GM23248 (cell line): ENCODE measurements around the gene IFT57. TPM values are rescaled to one million over a fixed set of nuclear protein-coding genes. Genes with fewer than 3 reads are reported as not detected.
A peak's percentile ranks its signal among the peaks of the same experiment; 100 is the strongest.

ENCODE experiments used
- DNase-seq: peaks from one replicate; pipeline ENCODE4 v3.0.0-alpha.2; 2015
- H2AFZ ChIP-seq: fragments of 200-600 bp; sonication (generic); 2 replicates; pipeline ENCODE4 v1.6.1; 2016; ENCODE audit warnings: antibody characterized with exemption
- H3F3A ChIP-seq: fragments of 200-600 bp; sonication (generic); 2 replicates; pipeline ENCODE4 v1.6.1; 2016; ENCODE audit warnings: mild to moderate bottlenecking, antibody characterized with exemption, mixed run types; ENCODE audit not compliant: insufficient read depth
- H3K27ac ChIP-seq: fragments of 200-600 bp; sonication (generic); 2 replicates; pipeline ENCODE4 v1.5.1; 2016; ENCODE audit warnings: mild to moderate bottlenecking
- H3K27me3 ChIP-seq: fragments of 200-600 bp; sonication (generic); replicated peaks from 2 replicates; pipeline ENCODE4 v1.6.1; 2016; ENCODE audit warnings: mild to moderate bottlenecking; ENCODE audit not compliant: insufficient read depth
- H3K36me3 ChIP-seq: fragments of 200-600 bp; sonication (generic); 2 replicates; pipeline ENCODE4 v1.6.1; 2016; ENCODE audit warnings: low read depth, mild to moderate bottlenecking
- H3K4me1 ChIP-seq: fragments of 200-600 bp; sonication (generic); 2 replicates; pipeline ENCODE4 v1.6.1; 2016; ENCODE audit warnings: mild to moderate bottlenecking; ENCODE audit not compliant: insufficient read depth
- H3K4me2 ChIP-seq: fragments of 200-600 bp; sonication (generic); one replicate; pipeline ENCODE4 v1.6.1; 2016; ENCODE audit warnings: mild to moderate bottlenecking; ENCODE audit not compliant: unreplicated experiment
- H3K4me3 ChIP-seq: fragments of 200-600 bp; sonication (generic); 2 replicates; pipeline ENCODE4 v1.5.1; 2016; ENCODE audit warnings: mild to moderate bottlenecking
- H3K79me2 ChIP-seq: fragments of 200-600 bp; sonication (generic); 2 replicates; pipeline ENCODE4 v1.6.1; 2016; ENCODE audit warnings: mild to moderate bottlenecking; ENCODE audit not compliant: insufficient read depth
- H3K9ac ChIP-seq: fragments of 200-600 bp; sonication (generic); 2 replicates; pipeline ENCODE4 v1.6.1; 2016; ENCODE audit warnings: mild to moderate bottlenecking
- H3K9me2 ChIP-seq: fragments of 200-600 bp; sonication (generic); 2 replicates; pipeline ENCODE4 v1.6.1; 2016; ENCODE audit warnings: mixed run types, mild to moderate bottlenecking, moderate library complexity; ENCODE audit not compliant: insufficient read depth
- H3K9me3 ChIP-seq: fragments of 200-600 bp; sonication (generic); one replicate; pipeline ENCODE4 v1.6.1; 2017; ENCODE audit warnings: low read depth
- H4K20me1 ChIP-seq: fragments of 200-600 bp; sonication (generic); 2 replicates; pipeline ENCODE4 v1.6.0; 2016; ENCODE audit not compliant: insufficient read depth
- EZH2 ChIP-seq: fragments of 200-600 bp; sonication (generic); IDR thresholded peaks from 2 replicates; pipeline ENCODE4 v1.6.1; 2018; ENCODE audit warnings: antibody characterized with exemption, mild to moderate bottlenecking; ENCODE audit not compliant: insufficient read depth, poor library complexity, severe bottlenecking
- EZH2phosphoT487 ChIP-seq: fragments of 200-600 bp; sonication (generic); IDR thresholded peaks from 2 replicates; pipeline ENCODE4 v1.6.1; 2018; ENCODE audit warnings: antibody characterized with exemption, moderate library complexity, mild to moderate bottlenecking, low read depth; ENCODE audit not compliant: insufficient read depth
- WGBS, 2 experiments: methylation state at CpG; one replicate each; pipeline ENCODE4 v1.1.6; 2015 to 2017; ENCODE audit warnings: low lambda C conversion rate in 2 of 2, low coverage in 1 of 2; ENCODE audit errors: missing lambda C conversion rate in 2 of 2; 5-methylcytosine and 5-hydroxymethylcytosine counted together
- in situ Hi-C: fragments of 300-500 bp; cut with MboI; formaldehyde crosslinking; loops from 2 replicates; pipeline ENCODE4 v1.15.0; 2020
- polyA plus RNA-seq: library from polyadenylated mRNA; unstranded; fragments of >200 nt; fragmentation: Nextera tagmentation; extraction: Ambion mirVana; gene quantifications from 2 replicates; pipeline ENCODE4 v1.2.1, GENCODE V29; 2016
- total RNA-seq: library from RNA; depleted of rRNA; stranded (reverse); fragments of >200 nt; shearing (Covaris generic); gene quantifications from 2 replicates; pipeline ENCODE4 v1.2.3, GENCODE V29; 2014

Gene IFT57
- total and polyA plus RNA-seq, 2 experiments from 2014 or later, result 68.5 to 84.9 TPM

DNA sequence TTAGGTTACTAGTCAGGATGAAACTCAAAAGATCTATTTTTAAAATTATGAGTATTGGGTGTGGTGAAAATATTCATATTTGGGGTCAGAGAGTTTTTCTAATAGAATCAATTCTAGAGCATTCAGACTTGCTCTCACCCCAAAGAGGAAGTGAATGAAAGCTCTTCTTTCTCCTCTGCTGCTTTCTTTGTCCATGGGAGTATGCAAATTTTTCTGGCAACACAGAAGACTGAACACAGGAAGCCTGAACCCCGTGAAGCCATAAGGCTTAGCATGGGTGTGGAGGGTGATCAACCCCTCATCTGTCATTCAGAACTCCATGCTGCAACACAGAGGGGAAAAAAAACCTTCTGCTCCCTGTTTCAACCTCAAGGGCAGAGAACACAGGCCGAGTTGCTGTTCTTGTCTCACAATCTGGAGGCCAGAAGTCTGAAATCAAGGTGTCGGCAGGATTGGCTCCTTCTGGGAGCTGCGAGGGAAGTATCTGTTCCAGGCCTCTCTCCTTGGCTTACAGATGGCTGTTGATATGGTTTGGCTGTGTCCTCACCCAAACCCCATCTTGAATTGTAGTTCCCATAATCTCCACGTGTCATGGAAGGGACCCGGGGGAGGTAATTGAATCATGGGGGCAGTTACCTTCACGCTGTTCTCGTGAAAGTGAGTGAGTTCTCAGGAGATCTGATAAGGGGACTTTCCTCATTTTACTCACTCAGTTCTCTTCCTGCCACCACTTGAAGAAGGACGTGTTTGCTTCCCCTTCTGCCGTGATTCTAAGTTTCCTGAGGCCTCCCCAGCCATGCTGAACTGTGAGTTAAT is 97.7 kb downstream of the IFT57 start:
- in situ Hi-C loops, result no loop called here
- no peak overlapping the region for H3K4me2 ChIP-seq
- peaks cover 2% of the 10 kb centered on the region; the same call in 1 of the 2 replicates for H3F3A ChIP-seq
- no peak overlapping the region for H3K4me3 ChIP-seq
- no peaks in the 10 kb centered on the region for H3K9me2 ChIP-seq
- no peak overlapping the region for H3K27ac ChIP-seq
- H3K9ac ChIP-seq, result no peak overlapping the region
- TF ChIP-seq EZH2phosphoT487, result no peak
- TF ChIP-seq EZH2, result no peak
- no peaks in the 10 kb centered on the region for H4K20me1 ChIP-seq
- no peaks in the 10 kb centered on the region for H3K27me3 ChIP-seq
- no peaks in the 10 kb centered on the region for H3K4me1 ChIP-seq
- 65 to 68% methylated on average over 10 of the region's 10 CpGs for WGBS, 2 experiments
- no peaks in the 10 kb centered on the region for H3K36me3 ChIP-seq
- DNase-seq, result no peak
- no peaks in the 10 kb centered on the region for H3K9me3 ChIP-seq
- H3K79me2 ChIP-seq, result no peaks in the 10 kb centered on the region
- peak overlapping the region; percentile 59; the same call in 1 of the 2 replicates for H2AFZ ChIP-seq

DNA sequence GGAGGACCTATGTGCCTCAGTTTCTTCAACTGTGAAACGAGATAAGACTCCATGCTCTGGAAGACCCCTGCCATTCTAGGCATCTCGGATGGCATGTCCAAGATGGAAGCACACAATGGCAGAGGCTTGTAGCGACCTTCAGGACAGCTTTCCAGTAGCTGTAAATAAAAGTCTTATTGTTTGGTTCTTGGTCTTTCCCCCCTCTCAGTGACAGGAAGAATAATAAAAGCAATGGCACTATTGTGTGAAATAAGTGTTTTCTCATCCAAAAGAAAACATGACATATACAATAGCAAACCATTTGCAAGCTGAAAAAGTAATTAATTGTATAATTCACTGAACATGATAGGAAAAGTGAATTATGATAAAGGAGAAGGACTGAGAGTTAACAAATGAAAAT is 98.9 kb downstream of the IFT57 start:
- Histone ChIP-seq H3K9me3 (no peaks in the 10 kb centered on the region), H3K27me3 (no peaks in the 10 kb centered on the region), H4K20me1 (no peaks in the 10 kb centered on the region), H3K4me3 (no peak overlapping the region), H3K4me2 (no peak overlapping the region), H2AFZ (no peak overlapping the region), H3K9me2 (no peaks in the 10 kb centered on the region), H3K36me3 (no peaks in the 10 kb centered on the region), H3F3A (no peaks in the 10 kb centered on the region), H3K79me2 (no peaks in the 10 kb centered on the region), H3K4me1 (peaks cover 2% of the 10 kb centered on the region; the same call in 1 of the 2 replicates), H3K9ac (no peak overlapping the region), H3K27ac (no peak overlapping the region)
- DNase-seq, result no peak
- TF ChIP-seq EZH2phosphoT487, result no peak
- no peak for TF ChIP-seq EZH2
- in situ Hi-C loops, result no loop called here
- WGBS, 2 experiments, result 55 to 62% methylated on average over 3 of the region's 3 CpGs

- H3K4me2 ChIP-seq, result no peak overlapping the region
- WGBS, 2 experiments, result 77 to 84% methylated on average over 3 of the region's 3 CpGs
- no peaks in the 10 kb centered on the region for H4K20me1 ChIP-seq
- no peaks in the 10 kb centered on the region for H3K36me3 ChIP-seq
- H3K27me3 ChIP-seq, result no peaks in the 10 kb centered on the region
- TF ChIP-seq EZH2phosphoT487 (no peak), EZH2 (no peak)
- H3K9me3 ChIP-seq, result no peaks in the 10 kb centered on the region
- DNase-seq, result no peak
- H2AFZ ChIP-seq, result no peak overlapping the region
- in situ Hi-C loops, result no loop called here
- H3K27ac ChIP-seq, result no peak overlapping the region
- H3K4me1 ChIP-seq, result peaks cover 11% of the 10 kb centered on the region; the same call in 1 of the 2 replicates
- no peaks in the 10 kb centered on the region for H3K9me2 ChIP-seq
- H3K9ac ChIP-seq, result no peak overlapping the region
- no peaks in the 10 kb centered on the region for H3F3A ChIP-seq
- no peaks in the 10 kb centered on the region for H3K79me2 ChIP-seq
- H3K4me3 ChIP-seq, result no peak overlapping the region
Observed at GRCh38 chr3:108122276-108122675, 99.9 kb downstream of the IFT57 start.

DNA sequence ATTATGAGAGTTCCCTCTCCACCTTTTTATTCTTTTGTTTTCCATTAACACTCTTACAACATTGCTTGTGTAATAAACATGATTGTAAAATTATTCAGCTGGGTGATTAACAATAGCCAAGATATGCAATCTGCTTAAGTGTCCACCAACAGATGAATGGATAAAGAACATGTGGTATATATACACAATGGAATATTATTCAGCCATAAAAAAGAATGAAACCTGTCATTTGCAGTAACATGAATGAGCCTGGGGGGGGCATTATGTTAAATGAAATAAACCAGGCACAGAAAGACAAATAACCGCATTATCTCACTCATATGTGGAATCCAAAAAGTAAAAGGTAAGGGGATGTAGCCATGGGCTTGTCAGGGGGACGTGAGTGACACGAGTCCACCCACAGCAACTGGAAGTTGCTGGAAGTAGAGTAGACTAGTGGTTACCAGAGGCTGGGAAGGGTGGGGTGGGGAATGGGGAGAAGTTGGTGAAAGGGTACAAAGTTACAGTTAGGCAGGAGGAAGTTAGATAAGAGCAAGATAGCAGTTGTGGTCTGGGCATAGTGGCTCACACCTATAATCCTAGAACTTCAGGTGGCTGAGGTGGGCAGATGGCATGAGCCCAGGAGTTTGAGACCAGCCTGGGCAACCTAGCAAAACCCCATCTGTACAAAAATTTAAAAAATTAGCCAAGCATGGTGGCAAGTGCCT is 102.7 kb downstream of the IFT57 start:
- TF ChIP-seq EZH2 (no peak), EZH2phosphoT487 (no peak)
- Histone ChIP-seq H3K9me3 (no peaks in the 10 kb centered on the region), H2AFZ (no peak overlapping the region), H3K4me3 (no peak overlapping the region), H3K27ac (no peak overlapping the region), H3F3A (no peaks in the 10 kb centered on the region), H3K36me3 (no peaks in the 10 kb centered on the region), H3K9ac (no peak overlapping the region), H3K4me1 (peaks cover 13% of the 10 kb centered on the region; the same call in 1 of the 2 replicates), H3K79me2 (no peaks in the 10 kb centered on the region), H3K27me3 (no peaks in the 10 kb centered on the region), H3K9me2 (no peaks in the 10 kb centered on the region), H4K20me1 (no peaks in the 10 kb centered on the region), H3K4me2 (no peak overlapping the region)
- 97% methylated on average over 3 of the region's 3 CpGs for WGBS, 2 experiments
- in situ Hi-C loops, result no loop called here
- DNase-seq, result no peak
